GM23338 (cell line): Measurements from ENCODE around the gene DDC. TPM values are rescaled to one million over a fixed set of nuclear protein-coding genes. Genes with fewer than 3 reads are reported as not detected.

Source experiments
- ATAC-seq: fragments of 200-7000 bp; cut with Tn5 transposase; 3 replicates; pipeline ENCODE4 v1.9.1; 2020
- DNase-seq: peaks from one replicate; pipeline ENCODE4 v3.0.0-alpha.2; 2015; ENCODE audit warnings: low spot score
- H2AFZ ChIP-seq: fragments of 200-600 bp; sonication (generic); 2 replicates; pipeline ENCODE4 v1.8.0; 2016; ENCODE audit warnings: antibody characterized with exemption, mild to moderate bottlenecking, moderate library complexity
- H3F3A ChIP-seq: fragments of 200-600 bp; sonication (generic); replicated peaks from 2 replicates; pipeline ENCODE4 v1.8.0; 2017; ENCODE audit warnings: antibody characterized with exemption, mixed run types, low read depth
- H3K27ac ChIP-seq: fragments of 200-600 bp; sonication (generic); 2 replicates; pipeline ENCODE4 v1.6.1; 2016; ENCODE audit warnings: low read depth
- H3K27me3 ChIP-seq: fragments of 200-600 bp; sonication (generic); 2 replicates; pipeline ENCODE4 v1.8.0; 2016; ENCODE audit warnings: mild to moderate bottlenecking, mixed run types, moderate library complexity; ENCODE audit not compliant: insufficient read depth
- H3K36me3 ChIP-seq: fragments of 200-600 bp; sonication (generic); 2 replicates; pipeline ENCODE4 v1.8.0; 2016; ENCODE audit warnings: mild to moderate bottlenecking; ENCODE audit not compliant: insufficient read depth
- H3K4me1 ChIP-seq: fragments of 200-600 bp; sonication (generic); 2 replicates; pipeline ENCODE4 v1.8.0; 2016; ENCODE audit warnings: mild to moderate bottlenecking, moderate library complexity; ENCODE audit not compliant: insufficient read depth
- H3K4me2 ChIP-seq: fragments of 200-600 bp; sonication (generic); 2 replicates; pipeline ENCODE4 v1.7.1; 2017; ENCODE audit warnings: mixed run types
- H3K4me3 ChIP-seq: fragments of 200-600 bp; sonication (generic); 2 replicates; pipeline ENCODE4 v1.6.1; 2016; ENCODE audit warnings: mixed run types
- H3K79me2 ChIP-seq: fragments of 200-600 bp; sonication (generic); replicated peaks from 2 replicates; pipeline ENCODE4 v1.8.0; 2017; ENCODE audit warnings: mild to moderate bottlenecking; ENCODE audit not compliant: insufficient read depth
- H3K9me2 ChIP-seq: fragments of 200-600 bp; sonication (generic); 2 replicates; pipeline ENCODE4 v1.8.0; 2017; ENCODE audit not compliant: insufficient read depth
- H4K20me1 ChIP-seq: fragments of 200-600 bp; sonication (generic); replicated peaks from 2 replicates; pipeline ENCODE4 v1.8.0; 2017; ENCODE audit warnings: mild to moderate bottlenecking; ENCODE audit not compliant: insufficient read depth
- H3K27ac Mint-ChIP-seq: 2 replicates; pipeline ENCODE4 v1.8.0; 2020; ENCODE audit warnings: inconsistent platforms, mild to moderate bottlenecking, moderate library complexity, mixed read lengths
- H3K27me3 Mint-ChIP-seq: 3 replicates; pipeline ENCODE4 v1.8.0; 2022; ENCODE audit warnings: low read depth, mild to moderate bottlenecking, moderate library complexity, mixed read lengths, inconsistent platforms; ENCODE audit not compliant: insufficient read depth, poor library complexity
- H3K36me3 Mint-ChIP-seq: 3 replicates; pipeline ENCODE4 v1.8.0; 2021; ENCODE audit warnings: low read depth, mild to moderate bottlenecking, inconsistent platforms, moderate library complexity, mixed read lengths
- H3K4me1 Mint-ChIP-seq: 3 replicates; pipeline ENCODE4 v1.8.0; 2020; ENCODE audit warnings: mild to moderate bottlenecking, inconsistent platforms, mixed read lengths
- H3K4me3 Mint-ChIP-seq: 3 replicates; pipeline ENCODE4 v1.8.0; 2021; ENCODE audit warnings: moderate library complexity, mild to moderate bottlenecking, inconsistent platforms, mixed read lengths
- H3K9me3 Mint-ChIP-seq: 3 replicates; pipeline ENCODE4 v1.8.0; 2020; ENCODE audit warnings: moderate library complexity, mild to moderate bottlenecking, inconsistent platforms, mixed read lengths
- CTCF ChIP-seq, 2 experiments: fragments of 200-600 bp in 1 of 2; sonication (generic) in 1 of 2; conservative IDR thresholded peaks; 2 replicates each; pipeline versions ENCODE4 v1.5.1 to v1.6.1; 2016 to 2017; ENCODE audit warnings: antibody characterized with exemption in 2 of 2, low read depth in 2 of 2, mild to moderate bottlenecking in 2 of 2, moderate library complexity in 1 of 2
- ZNF462 ChIP-seq: fragments of 250-450 bp; sonication (Bioruptor Pico); IDR thresholded peaks from 2 replicates; pipeline ENCODE4 v1.5.0; 2020; ENCODE audit warnings: mild to moderate bottlenecking, moderate library complexity
- polyA plus RNA-seq: library from polyadenylated mRNA; unstranded; fragments of >200 nt; fragmentation: Nextera tagmentation; extraction: Ambion mirVana; gene quantifications from 2 replicates; pipeline ENCODE4 v1.2.1, GENCODE V29; 2016
- total RNA-seq: library from RNA; depleted of rRNA; stranded (reverse); fragments of >200 nt; shearing (Covaris generic); gene quantifications from 2 replicates; pipeline ENCODE4 v1.2.3, GENCODE V29; 2014

DDC gene
- total and polyA plus RNA-seq, 2 experiments from 2014 or later, result not detected

- DNase-seq (no peak), ATAC-seq (no peak)
- peaks cover 4% of the 10 kb centered on the region; the same call in 1 of the 3 replicates for H3K4me1 Mint-ChIP-seq
- Histone ChIP-seq H3K27me3 (no peaks in the 10 kb centered on the region), H2AFZ (no peak overlapping the region), H3K9me2 (peaks cover 3% of the 10 kb centered on the region; the same call in 1 of the 2 replicates), H3K4me1 (no peaks in the 10 kb centered on the region), H3K36me3 (no peaks in the 10 kb centered on the region), H3K4me3 (no peak overlapping the region), H4K20me1 (no peaks in the 10 kb centered on the region), H3K27ac (no peak overlapping the region), H3K79me2 (no peaks in the 10 kb centered on the region), H3F3A (no peaks in the 10 kb centered on the region), H3K4me2 (no peak overlapping the region)
- peaks cover 9% of the 10 kb centered on the region for H3K27me3 Mint-ChIP-seq
- H3K36me3 Mint-ChIP-seq, result no peaks in the 10 kb centered on the region; the same call in 2 of the 3 replicates
- no peak for TF ChIP-seq ZNF462 (CRISPR knock-in tag)
- TF ChIP-seq CTCF (conservative IDR thresholded peaks at IDR 0.05; ENCODE audit: low read depth in 2 of 2), result 0 out of 4 replicates have a peak, but pooled peaks of 1 of the 2 experiments have one; percentile 7
- no peak overlapping the region for H3K27ac Mint-ChIP-seq
- no peaks in the 10 kb centered on the region for H3K9me3 Mint-ChIP-seq
- no peak overlapping the region for H3K4me3 Mint-ChIP-seq
These were observed 84.4 kb downstream of the DDC start for GRCh38 chr7:50480797-50481196.
